Progenitor cell of endocrine pancreas (in vitro differentiated cells): Measurements from ENCODE around the gene TBX21. TPM values are rescaled to one million over a fixed set of nuclear protein-coding genes. Genes with fewer than 3 reads are reported as not detected.

Experiments used
- DNase-seq: peaks from one replicate; pipeline ENCODE4 v3.0.0; 2021; ENCODE audit warnings: low spot score; ENCODE audit not compliant: unreplicated experiment
- H3K27ac Mint-ChIP-seq: 2 replicates; pipeline ENCODE4 v1.8.0; 2021; ENCODE audit warnings: mild to moderate bottlenecking, moderate library complexity, mixed read lengths
- H3K27me3 Mint-ChIP-seq: 2 replicates; pipeline ENCODE4 v1.8.0; 2021; ENCODE audit warnings: mixed read lengths
- H3K36me3 Mint-ChIP-seq: 2 replicates; pipeline ENCODE4 v1.8.0; 2022; ENCODE audit warnings: mixed read lengths; ENCODE audit not compliant: insufficient read depth
- H3K4me1 Mint-ChIP-seq: 2 replicates; pipeline ENCODE4 v1.8.0; 2021; ENCODE audit warnings: low read depth, mixed read lengths
- H3K4me3 Mint-ChIP-seq: 2 replicates; pipeline ENCODE4 v1.8.0; 2021; ENCODE audit warnings: low read depth, mild to moderate bottlenecking, moderate library complexity, mixed read lengths
- H3K9me3 Mint-ChIP-seq: 2 replicates; pipeline ENCODE4 v1.8.0; 2021; ENCODE audit warnings: low read depth, mixed read lengths
- CTCF ChIP-seq: fragments of 200-600 bp; sonication (generic); IDR thresholded peaks from one replicate; pipeline ENCODE4 v1.5.0; 2021; ENCODE audit warnings: antibody characterized with exemption, mild to moderate bottlenecking; ENCODE audit not compliant: unreplicated experiment
- total RNA-seq: library from RNA; stranded (reverse); gene quantifications from 2 replicates; pipeline ENCODE4 v1.2.1, GENCODE V29; 2021

The TBX21 gene
- total RNA-seq, 1 donor from 2014 or later: not detected

GRCh38 chr17:47717979-47718621, 14.9 kb upstream of the TBX21 start:
- Mint-ChIP-seq H3K4me1 (no peaks in the 10 kb centered on the region), H3K27me3 (peaks cover 92% of the 10 kb centered on the region), H3K4me3 (no peak overlapping the region), H3K27ac (no peak overlapping the region), H3K9me3 (no peaks in the 10 kb centered on the region), H3K36me3 (no peaks in the 10 kb centered on the region)
- no peak for DNase-seq
- no peak for TF ChIP-seq CTCF

- no peaks in the 10 kb centered on the region for H3K4me1 Mint-ChIP-seq
- H3K27me3 Mint-ChIP-seq: peaks cover 92% of the 10 kb centered on the region
- no peak for TF ChIP-seq CTCF
- H3K27ac Mint-ChIP-seq: no peak overlapping the region
- no peaks in the 10 kb centered on the region for H3K36me3 Mint-ChIP-seq
- H3K9me3 Mint-ChIP-seq: no peaks in the 10 kb centered on the region
- no peak overlapping the region for H3K4me3 Mint-ChIP-seq
- no peak for DNase-seq
Measured at GRCh38 chr17:47718634-47719405, 14.2 kb upstream of the TBX21 start.

GRCh38 chr17:47719411-47720152, 13.5 kb upstream of the TBX21 start:
- Mint-ChIP-seq H3K4me1 (no peaks in the 10 kb centered on the region), H3K4me3 (no peak overlapping the region), H3K27me3 (peaks cover 91% of the 10 kb centered on the region), H3K9me3 (no peaks in the 10 kb centered on the region), H3K27ac (no peak overlapping the region), H3K36me3 (no peaks in the 10 kb centered on the region)
- DNase-seq: no peak
- TF ChIP-seq CTCF: no peak

GRCh38 chr17:47720196-47720595, 12.8 kb upstream of the TBX21 start:
- H3K4me3 Mint-ChIP-seq: no peak overlapping the region
- peaks cover 94% of the 10 kb centered on the region for H3K27me3 Mint-ChIP-seq
- TF ChIP-seq CTCF: no peak
- DNase-seq: no peak
- no peaks in the 10 kb centered on the region for H3K9me3 Mint-ChIP-seq
- no peaks in the 10 kb centered on the region for H3K36me3 Mint-ChIP-seq
- no peak overlapping the region for H3K27ac Mint-ChIP-seq
- H3K4me1 Mint-ChIP-seq: no peaks in the 10 kb centered on the region

- Mint-ChIP-seq H3K27me3 (peaks cover 91% of the 10 kb centered on the region), H3K27ac (no peak overlapping the region), H3K4me3 (no peak overlapping the region), H3K9me3 (no peaks in the 10 kb centered on the region), H3K36me3 (no peaks in the 10 kb centered on the region), H3K4me1 (no peaks in the 10 kb centered on the region)
- DNase-seq: no peak
- no peak for TF ChIP-seq CTCF
Measured at GRCh38 chr17:47720754-47721533, 12.1 kb upstream of the TBX21 start.
